Gastrocnemius medialis (tissue), 4 donors: Measurements from ENCODE around the gene WDR20.

Experiments
- CTCF ChIP-seq, 5 experiments: fragments of 450-650 bp in 3 of 5; fragments of 200-600 bp in 2 of 5; sonication (generic) in 2 of 5; IDR thresholded peaks in 4 of 5; conservative IDR thresholded peaks in 1 of 5; 1 replicate in 4 of 5; 2 replicates in 1 of 5; pipeline ENCODE4 v1.5.1; 2016 to 2019; ENCODE audit warnings: antibody characterized with exemption in 5 of 5, mild to moderate bottlenecking in 3 of 5, moderate library complexity in 3 of 5
- POLR2A ChIP-seq, 2 donors: fragments of 450-650 bp; IDR thresholded peaks; one replicate each; pipeline ENCODE4 v1.6.1; 2017; ENCODE audit warnings: antibody characterized with exemption in 2 of 2, mild to moderate bottlenecking in 2 of 2, moderate library complexity in 2 of 2

GRCh38 chr14:102117852-102118251 lies 21.8 kb upstream of the WDR20 start:
- TF ChIP-seq CTCF (IDR thresholded peaks at IDR 0.05 in 4 of 5, conservative IDR thresholded peaks at IDR 0.05 in 1 of 5) = no peak
- no peak for TF ChIP-seq POLR2A (IDR thresholded peaks at IDR 0.05)
